H9 (cell line): ENCODE data around the gene TRIM38. TPM values are rescaled to one million over a fixed set of nuclear protein-coding genes. Genes with fewer than 3 reads are reported as not detected.

Source experiments
- DNase-seq: peaks from one replicate; pipeline ENCODE4 v3.0.0-alpha.2; 2017
- H2AFZ ChIP-seq: one replicate; pipeline ENCODE4 v1.6.1; 2013; ENCODE audit warnings: mild to moderate bottlenecking, low read length, control low read depth, moderate library complexity
- H2AK5ac ChIP-seq: 2 replicates; pipeline ENCODE4 v1.6.1; 2013; ENCODE audit warnings: low read length, control low read depth, mixed read lengths; ENCODE audit not compliant: insufficient read length
- H2BK120ac ChIP-seq: one replicate; pipeline ENCODE4 v1.6.1; 2013; ENCODE audit warnings: low read depth, mild to moderate bottlenecking, low read length, control low read depth, inconsistent platforms; ENCODE audit not compliant: poor library complexity, severe bottlenecking
- H2BK12ac ChIP-seq: 2 replicates; pipeline ENCODE4 v1.6.1; 2013; ENCODE audit warnings: low read length, control low read depth, mixed read lengths, low read depth; ENCODE audit not compliant: insufficient read length
- H2BK15ac ChIP-seq: 2 replicates; pipeline ENCODE4 v1.6.1; 2013; ENCODE audit warnings: low read depth, low read length, control low read depth
- H2BK20ac ChIP-seq: one replicate; pipeline ENCODE4 v1.6.1; 2013; ENCODE audit warnings: low read depth, mild to moderate bottlenecking, low read length, control low read depth, inconsistent platforms; ENCODE audit not compliant: poor library complexity, severe bottlenecking
- H2BK5ac ChIP-seq: 2 replicates; pipeline ENCODE4 v1.6.1; 2013; ENCODE audit warnings: low read length, control low read depth, mixed read lengths; ENCODE audit not compliant: insufficient read length
- H3K14ac ChIP-seq: 2 replicates; pipeline ENCODE4 v1.6.1; 2013; ENCODE audit warnings: low read length, control low read depth; ENCODE audit not compliant: insufficient read depth
- H3K18ac ChIP-seq: 2 replicates; pipeline ENCODE4 v1.6.1; 2013; ENCODE audit warnings: low read depth, mild to moderate bottlenecking, mixed read lengths, low read length, control low read depth; ENCODE audit not compliant: insufficient read length
- H3K23ac ChIP-seq: 2 replicates; pipeline ENCODE4 v1.6.1; 2013; ENCODE audit warnings: low read length, control low read depth, mixed read lengths, low read depth; ENCODE audit not compliant: insufficient read length
- H3K23me2 ChIP-seq: 2 replicates; pipeline ENCODE4 v1.6.1; 2013; ENCODE audit warnings: low read depth, mild to moderate bottlenecking, mixed read lengths, low read length, control low read depth; ENCODE audit not compliant: insufficient read length, poor library complexity, severe bottlenecking
- H3K27ac ChIP-seq: 2 replicates; pipeline ENCODE4 v1.5.1; 2013; ENCODE audit warnings: low read length, control low read depth, mixed read lengths, low read depth; ENCODE audit not compliant: insufficient read length
- H3K27me3 ChIP-seq: 2 replicates; pipeline ENCODE4 v1.6.1; 2013; ENCODE audit warnings: low read length, control low read depth, inconsistent platforms; ENCODE audit not compliant: insufficient read depth
- H3K4ac ChIP-seq: 2 replicates; pipeline ENCODE4 v1.6.1; 2013; ENCODE audit warnings: low read depth, mild to moderate bottlenecking, control low read depth, inconsistent platforms, low read length, moderate library complexity
- H3K4me1 ChIP-seq: 2 replicates; pipeline ENCODE4 v1.6.1; 2013; ENCODE audit warnings: low read length, control low read depth, inconsistent platforms; ENCODE audit not compliant: insufficient read depth
- H3K4me2 ChIP-seq: 2 replicates; pipeline ENCODE4 v1.6.1; 2013; ENCODE audit warnings: low read length, control low read depth, mixed read lengths; ENCODE audit not compliant: insufficient read length, insufficient read depth
- H3K56ac ChIP-seq: 2 replicates; pipeline ENCODE4 v1.6.1; 2013; ENCODE audit warnings: low read depth, mild to moderate bottlenecking, mixed read lengths, low read length, control low read depth; ENCODE audit not compliant: insufficient read length
- H3K79me1 ChIP-seq: 2 replicates; pipeline ENCODE4 v1.6.1; 2013; ENCODE audit warnings: low read depth, mild to moderate bottlenecking, moderate library complexity, low read length, control low read depth, inconsistent platforms; ENCODE audit not compliant: insufficient read depth, poor library complexity, severe bottlenecking
- H3K79me2 ChIP-seq: 2 replicates; pipeline ENCODE4 v1.6.1; 2013; ENCODE audit warnings: low read length, control low read depth, inconsistent platforms; ENCODE audit not compliant: insufficient read depth
- H3K9ac ChIP-seq: 2 replicates; pipeline ENCODE4 v1.6.1; 2013; ENCODE audit warnings: low read length, control low read depth, mixed read lengths; ENCODE audit not compliant: insufficient read length; ENCODE audit errors: extremely low read depth
- H3K9me3 ChIP-seq: one replicate; pipeline ENCODE4 v1.6.1; 2013; ENCODE audit warnings: low read depth, low read length, inconsistent platforms; ENCODE audit not compliant: control insufficient read depth
- H3T11ph ChIP-seq: one replicate; pipeline ENCODE4 v1.6.1; 2013; ENCODE audit warnings: mild to moderate bottlenecking, low read length, control low read depth, inconsistent platforms
- H4K20me1 ChIP-seq: one replicate; pipeline ENCODE4 v1.6.1; 2013; ENCODE audit not compliant: control insufficient read depth, insufficient read length, insufficient read depth
- H4K5ac ChIP-seq: 2 replicates; pipeline ENCODE4 v1.6.1; 2013; ENCODE audit warnings: low read depth, mild to moderate bottlenecking, mixed read lengths, low read length, control low read depth; ENCODE audit not compliant: insufficient read length
- H4K8ac ChIP-seq: replicated peaks from 2 replicates; pipeline ENCODE4 v1.6.1; 2013; ENCODE audit warnings: low read length, control low read depth, mixed read lengths, low read depth; ENCODE audit not compliant: insufficient read length
- H4K91ac ChIP-seq: 2 replicates; pipeline ENCODE4 v1.6.1; 2013; ENCODE audit warnings: low read depth, mild to moderate bottlenecking, moderate library complexity, mixed read lengths, low read length, control low read depth; ENCODE audit not compliant: insufficient read length
- H3K27ac Mint-ChIP-seq, 3 experiments: 2 replicates in 2 of 3; 3 replicates in 1 of 3; pipeline ENCODE4 v1.8.0; 2020 to 2021; ENCODE audit warnings: mixed read lengths in 3 of 3, mild to moderate bottlenecking in 1 of 3, moderate library complexity in 1 of 3
- H3K27me3 Mint-ChIP-seq: 2 replicates; pipeline ENCODE4 v1.8.0; 2021; ENCODE audit warnings: low read depth, mild to moderate bottlenecking, moderate library complexity, mixed read lengths
- H3K36me3 Mint-ChIP-seq, 3 experiments: 2 replicates in 2 of 3; 3 replicates in 1 of 3; pipeline ENCODE4 v1.8.0; 2020 to 2021; ENCODE audit warnings: low read depth in 3 of 3, mixed read lengths in 3 of 3; ENCODE audit not compliant: insufficient read depth in 1 of 3
- H3K4me1 Mint-ChIP-seq, 2 experiments: 2 replicates each; pipeline ENCODE4 v1.8.0; 2020; ENCODE audit warnings: mixed read lengths in 2 of 2
- H3K4me3 Mint-ChIP-seq, 2 experiments: 2 replicates in 1 of 2; 3 replicates in 1 of 2; pipeline ENCODE4 v1.8.0; 2020 to 2021; ENCODE audit warnings: mild to moderate bottlenecking in 2 of 2, mixed read lengths in 2 of 2, moderate library complexity in 1 of 2
- H3K9me3 Mint-ChIP-seq, 2 experiments: 2 replicates in 1 of 2; 3 replicates in 1 of 2; pipeline ENCODE4 v1.8.0; 2020; ENCODE audit warnings: mild to moderate bottlenecking in 2 of 2, mixed read lengths in 2 of 2, moderate library complexity in 1 of 2
- CTCF ChIP-seq: fragments of 200-600 bp; sonication (generic); conservative IDR thresholded peaks from 3 replicates; pipeline ENCODE4 v1.8.0; 2021; ENCODE audit warnings: antibody characterized with exemption, mild to moderate bottlenecking
- WGBS: extraction: QIAGEN DNeasy Blood & Tissue Kit; methylation state at CpG from one replicate; pipeline ENCODE4 v1.1.7; 2013; ENCODE audit warnings: missing lambda C conversion rate, low lambda C conversion rate, mixed read lengths; ENCODE audit not compliant: insufficient read length; ENCODE audit errors: extremely low coverage; 5-methylcytosine and 5-hydroxymethylcytosine counted together
- total RNA-seq: library from RNA; stranded (reverse); gene quantifications from 2 replicates; pipeline ENCODE4 v1.2.1, GENCODE V29; 2021

Gene TRIM38
- total RNA-seq, 1 experiment from 2014 or later = 0.61 TPM

GRCh38 chr6:25975923-25976560 lies 13.4 kb downstream of the TRIM38 start:
- no peak overlapping the region for H3K14ac ChIP-seq
- no peaks in the 10 kb centered on the region for H3K27me3 ChIP-seq
- no peaks in the 10 kb centered on the region for H3K27me3 Mint-ChIP-seq
- no peaks in the 10 kb centered on the region for H4K20me1 ChIP-seq
- no peak overlapping the region for H4K8ac ChIP-seq
- H3K4ac ChIP-seq = no peak overlapping the region
- no peak overlapping the region for H3K18ac ChIP-seq
- H3K36me3 Mint-ChIP-seq = peaks cover 0 to 26% (median 21%) of the 10 kb centered on the region in 3 experiments; a peak in 5 of 7 replicates
- no peak for DNase-seq
- H3K9me3 Mint-ChIP-seq = no peaks in the 10 kb centered on the region
- no peak overlapping the region for H2AK5ac ChIP-seq
- no peak overlapping the region for H3K56ac ChIP-seq
- no peak overlapping the region for H3K23ac ChIP-seq
- H3K4me1 Mint-ChIP-seq = peaks cover 6 to 10% of the 10 kb centered on the region in 2 experiments
- no peak overlapping the region for H4K5ac ChIP-seq
- no peak overlapping the region for H3K4me2 ChIP-seq
- no peaks in the 10 kb centered on the region for H3K9me3 ChIP-seq
- H2BK12ac ChIP-seq = no peak overlapping the region
- no peaks in the 10 kb centered on the region for H3K23me2 ChIP-seq
- no peak overlapping the region for H2BK15ac ChIP-seq
- no CpG with 5 or more reads among the region's 5 CpGs for WGBS
- no peak overlapping the region for H3K27ac Mint-ChIP-seq
- no peak overlapping the region for H3K4me3 Mint-ChIP-seq
- H3K4me1 ChIP-seq = no peaks in the 10 kb centered on the region
- H3K79me2 ChIP-seq = no peaks in the 10 kb centered on the region
- no peak overlapping the region for H3T11ph ChIP-seq
- H2BK20ac ChIP-seq = no peak overlapping the region
- H3K79me1 ChIP-seq = no peaks in the 10 kb centered on the region
- no peak overlapping the region for H2AFZ ChIP-seq
- no peak overlapping the region for H3K27ac ChIP-seq
- H3K9ac ChIP-seq = no peak overlapping the region
- no peak overlapping the region for H2BK5ac ChIP-seq
- H4K91ac ChIP-seq = no peak overlapping the region
- H2BK120ac ChIP-seq = no peak overlapping the region
- no peak for TF ChIP-seq CTCF
